GM12874 (cell line): ENCODE measurements around the gene ZBTB47.

Source experiments
- CTCF ChIP-seq: IDR thresholded peaks from 2 replicates; pipeline ENCODE4 v1.5.1; 2011; ENCODE audit warnings: low read depth, mild to moderate bottlenecking, control low read depth, low read length, moderate library complexity; ENCODE audit not compliant: insufficient read depth

The ZBTB47 gene

GRCh38 chr3:42662037-42662812 is 8.7 kb downstream of the ZBTB47 start:
- no peak for TF ChIP-seq CTCF

GRCh38 chr3:42662813-42663535 is 9.5 kb downstream of the ZBTB47 start:
- no peak for TF ChIP-seq CTCF

DNA sequence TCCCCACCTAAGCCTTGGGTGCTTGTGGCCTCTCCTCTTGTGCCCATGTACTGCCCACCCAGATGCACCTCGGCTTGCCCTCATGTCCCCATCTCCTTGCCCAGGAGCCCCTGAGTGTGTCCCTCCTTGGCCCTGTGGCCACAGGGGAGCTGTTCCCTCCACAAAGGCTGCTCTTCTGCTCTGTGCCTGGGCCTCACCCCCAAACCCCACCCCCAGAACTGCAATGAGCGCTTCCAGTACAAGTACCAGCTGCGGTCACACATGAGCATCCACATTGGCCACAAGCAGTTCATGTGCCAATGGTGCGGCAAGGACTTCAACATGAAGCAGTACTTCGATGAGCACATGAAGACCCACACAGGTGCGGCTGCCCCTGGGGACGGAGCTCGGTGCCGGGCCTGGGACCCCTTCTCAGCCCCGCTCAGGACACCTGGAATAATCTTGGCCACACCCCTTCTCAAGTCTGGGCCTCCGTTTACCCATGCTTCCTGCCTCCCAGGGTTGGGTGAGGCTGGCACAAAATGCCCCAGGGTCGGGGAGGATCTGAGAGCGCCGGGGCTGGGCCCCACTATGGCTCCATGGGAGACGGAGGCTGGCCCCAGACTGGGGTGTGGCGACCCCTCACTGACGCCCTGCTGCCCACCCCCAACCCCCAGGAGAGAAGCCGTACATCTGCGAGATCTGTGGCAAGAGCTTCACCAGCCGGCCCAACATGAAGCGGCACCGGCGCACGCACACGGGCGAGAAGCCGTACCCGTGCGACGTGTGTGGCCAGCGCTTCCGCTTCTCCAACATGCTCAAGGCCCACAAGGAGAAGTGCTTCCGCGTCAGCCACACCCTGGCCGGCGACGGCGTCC is 10.3 kb downstream of the ZBTB47 start:
- TF ChIP-seq CTCF: no peak

GRCh38 chr3:42664438-42664803 is 10.9 kb downstream of the ZBTB47 start:
- TF ChIP-seq CTCF: no peak

GRCh38 chr3:42665050-42665878 is 11.8 kb downstream of the ZBTB47 start:
- no peak for TF ChIP-seq CTCF

GRCh38 chr3:42666022-42666421 is 12.5 kb downstream of the ZBTB47 start:
- no peak for TF ChIP-seq CTCF
